ENCODE measurements around the gene BAG2.

- TF ChIP-seq EZH2 (IDR thresholded peaks at IDR 0.05) = no peak
- no peak for TF ChIP-seq CTCF (IDR thresholded peaks at IDR 0.05)
- TF ChIP-seq EZH2phosphoT487 (IDR thresholded peaks at IDR 0.05) = no peak
Observed at GRCh38 chr6:57141451-57142177, 30.5 kb upstream of the BAG2 start.

Measured in neural progenitor cell (in vitro differentiated cells).